CD4-positive, alpha-beta memory T cell (primary cell): Measurements from ENCODE around the gene RPL3. TPM values are rescaled to one million over a fixed set of nuclear protein-coding genes. Genes with fewer than 3 reads are reported as not detected.
A peak's percentile ranks its signal among the peaks of the same experiment; 100 is the strongest.

ENCODE experiments used
- CTCF ChIA-PET: fragments of 350-600 bp; sonication (Branson Sonifier 250); formaldehyde crosslinking; loops from one replicate; lab custom pipeline; 2021; ENCODE audit warnings: inconsistent platforms; ENCODE audit not compliant: partially characterized antibody; lab: Charles Lee
- POLR2A ChIA-PET: fragments of 350-600 bp; sonication (Branson Sonifier 250); formaldehyde crosslinking; loops from one replicate; lab custom pipeline; 2021; ENCODE audit not compliant: partially characterized antibody; lab: Charles Lee
- DNase-seq, 5 donors: peaks; one replicate each; pipeline versions ENCODE4 v3.0.0 to v3.0.0-alpha.2; 2020 to 2022; ENCODE audit warnings: mixed read lengths in 1 of 5
- H3K27ac ChIP-seq: one replicate; pipeline ENCODE4 v1.7.0; 2013; ENCODE audit warnings: low read depth, low read length
- H3K27me3 ChIP-seq: 2 replicates; pipeline ENCODE4 v1.7.0; 2013; ENCODE audit warnings: mild to moderate bottlenecking, low read length, moderate library complexity; ENCODE audit not compliant: insufficient read depth
- H3K36me3 ChIP-seq: 2 replicates; pipeline ENCODE4 v1.7.0; 2013; ENCODE audit warnings: mild to moderate bottlenecking, low read length, moderate library complexity; ENCODE audit not compliant: insufficient read depth
- H3K4me1 ChIP-seq: 2 replicates; pipeline ENCODE4 v1.7.0; 2013; ENCODE audit warnings: mild to moderate bottlenecking, low read length, moderate library complexity; ENCODE audit not compliant: insufficient read depth
- H3K4me3 ChIP-seq, 2 donors: one replicate each; pipeline ENCODE4 v1.7.0; 2013; ENCODE audit warnings: low read length in 2 of 2, mild to moderate bottlenecking in 1 of 2
- H3K9me3 ChIP-seq, 2 donors: one replicate each; pipeline ENCODE4 v1.7.0; 2013; ENCODE audit warnings: low read length in 2 of 2, control low read depth in 1 of 2; ENCODE audit not compliant: control insufficient read depth in 1 of 2
- H3K27ac Mint-ChIP-seq, 7 donors: one replicate each; pipeline ENCODE4 v1.8.0; 2020 to 2021; ENCODE audit warnings: mixed read lengths in 7 of 7, mild to moderate bottlenecking in 6 of 7, inconsistent platforms in 3 of 7, moderate library complexity in 3 of 7
- H3K27me3 Mint-ChIP-seq, 2 donors: one replicate each; pipeline ENCODE4 v1.8.0; 2020 to 2021; ENCODE audit warnings: mixed read lengths in 2 of 2
- H3K36me3 Mint-ChIP-seq, 2 donors: one replicate each; pipeline ENCODE4 v1.8.0; 2020 to 2021; ENCODE audit warnings: mixed read lengths in 2 of 2, inconsistent platforms in 1 of 2, mild to moderate bottlenecking in 1 of 2
- H3K4me1 Mint-ChIP-seq, 4 donors: one replicate each; pipeline ENCODE4 v1.8.0; 2020 to 2021; ENCODE audit warnings: mixed read lengths in 4 of 4, mild to moderate bottlenecking in 1 of 4
- H3K4me3 Mint-ChIP-seq, 8 donors: one replicate each; pipeline ENCODE4 v1.8.0; 2020 to 2021; ENCODE audit warnings: mixed read lengths in 8 of 8, mild to moderate bottlenecking in 7 of 8, moderate library complexity in 6 of 8, inconsistent platforms in 3 of 8
- H3K9me3 Mint-ChIP-seq, 8 donors: one replicate each; pipeline ENCODE4 v1.8.0; 2020 to 2021; ENCODE audit warnings: mixed read lengths in 8 of 8, mild to moderate bottlenecking in 5 of 8, inconsistent platforms in 3 of 8, moderate library complexity in 1 of 8
- intact Hi-C: fragments of 100-400 bp; cut with micrococcal nuclease; formaldehyde crosslinking; loops from one replicate; pipeline ENCODE4 v1.15.1; 2023
- polyA plus RNA-seq, 2 donors: library from polyadenylated mRNA; unstranded; fragments of 300-500 nt; fragmentation: Illumina TruSeq; gene quantifications; one replicate each; pipeline ENCODE4 v1.2.3, GENCODE V29; 2021
- total RNA-seq, 2 experiments: library from RNA; stranded (reverse); gene quantifications; one replicate each; pipeline ENCODE4 v1.2.3, GENCODE V29; 2021

Gene RPL3
- total RNA-seq (1,000 to 10,000 TPM; 3,492 to 3,635 TPM), polyA plus RNA-seq (1,000 to 10,000 TPM; 3,292 to 4,075 TPM)

GRCh38 chr22:39319284-39320022 lies at the start of gene RPL3:
RPL3 (minus strand) TSS chr22:39319623; CDS start chr22:39319597, 26 bp downstream.
- intact Hi-C loops: loop anchor here (1.0 to 5.0 kb wide), 6 partner anchors 77 to 612 kb away; partner anchors contain the start of genes ATF4, CBX6, CBX7 and GTPBP1
- ChIA-PET CTCF (interaction anchor here (0.5 to 12.4 kb wide), 15 partner anchors 8 to 1029 kb away, joined by 3 to 477 read pairs (median 5); partner anchors contain the start of genes ATF4 and CBX7), POLR2A (interaction anchor here (0.6 to 12.5 kb wide), 64 partner anchors 9 to 1982 kb away, joined by 3 to 433 read pairs (median 5); partner anchors contain the start of genes APOBEC3A, APOBEC3B, APOBEC3C and APOBEC3H)
- Mint-ChIP-seq H3K9me3 (peaks cover 0 to 8% (median 0%) of the 10 kb centered on the region in 8 donors), H3K27ac (peak within 1 kb of the TSS; percentile 98 to 99 (median 99)), H3K36me3 (peaks cover 35 to 56% of the 10 kb centered on the region in 2 donors), H3K27me3 (no peaks in the 10 kb centered on the region), H3K4me1 (peaks cover 25 to 55% (median 43%) of the 10 kb centered on the region in 4 donors), H3K4me3 (peak within 1 kb of the TSS; percentile 98 to 100 (median 100))
- peaks cover 44% of the 10 kb centered on the region for H3K4me1 ChIP-seq
- peak within 1 kb of the TSS; percentile 87 to 97 for H3K4me3 ChIP-seq
- DNase-seq: peak; percentile 97 to 98 (median 98)
- H3K27ac ChIP-seq: peak within 1 kb of the TSS; percentile 83
- H3K27me3 ChIP-seq: no peaks in the 10 kb centered on the region
- peaks cover 35% of the 10 kb centered on the region for H3K36me3 ChIP-seq
- no peaks in the 10 kb centered on the region for H3K9me3 ChIP-seq

GRCh38 chr22:39369186-39369585 lies 49.8 kb upstream of the RPL3 start:
- DNase-seq: no peak
- no peaks in the 10 kb centered on the region for H3K4me1 ChIP-seq
- no peaks in the 10 kb centered on the region for H3K36me3 ChIP-seq
- no peaks in the 10 kb centered on the region for H3K27me3 ChIP-seq
- peaks cover 0 to 3% (median 0%) of the 10 kb centered on the region in 8 donors for H3K9me3 Mint-ChIP-seq
- intact Hi-C loops: no loop called here
- H3K9me3 ChIP-seq: no peaks in the 10 kb centered on the region
- H3K36me3 Mint-ChIP-seq: no peaks in the 10 kb centered on the region
- H3K4me3 ChIP-seq: no peak overlapping the region
- H3K4me1 Mint-ChIP-seq: peaks cover 0 to 2% (median 0%) of the 10 kb centered on the region in 4 donors
- CTCF ChIA-PET: no interaction called here
- POLR2A ChIA-PET: no interaction called here
- no peaks in the 10 kb centered on the region for H3K27me3 Mint-ChIP-seq
- H3K27ac ChIP-seq: no peak overlapping the region
- no peak overlapping the region for H3K4me3 Mint-ChIP-seq
- peak overlapping the region in 1 of 7 donors; percentile 27 for H3K27ac Mint-ChIP-seq

GRCh38 chr22:39368461-39368911 lies 49.1 kb upstream of the RPL3 start:
- Mint-ChIP-seq H3K36me3 (no peaks in the 10 kb centered on the region), H3K27me3 (no peaks in the 10 kb centered on the region), H3K4me3 (no peak overlapping the region), H3K27ac (no peak overlapping the region), H3K9me3 (peaks cover 0 to 3% (median 0%) of the 10 kb centered on the region in 8 donors), H3K4me1 (peaks cover 0 to 2% (median 0%) of the 10 kb centered on the region in 4 donors)
- H3K27ac ChIP-seq: no peak overlapping the region
- ChIA-PET CTCF (no interaction called here), POLR2A (no interaction called here)
- no peak overlapping the region for H3K4me3 ChIP-seq
- no peaks in the 10 kb centered on the region for H3K9me3 ChIP-seq
- H3K4me1 ChIP-seq: no peaks in the 10 kb centered on the region
- intact Hi-C loops: no loop called here
- no peaks in the 10 kb centered on the region for H3K27me3 ChIP-seq
- no peak for DNase-seq
- H3K36me3 ChIP-seq: no peaks in the 10 kb centered on the region

GRCh38 chr22:39367035-39367434 lies 47.6 kb upstream of the RPL3 start:
- Histone ChIP-seq H3K9me3 (no peaks in the 10 kb centered on the region), H3K4me3 (no peak overlapping the region), H3K36me3 (no peaks in the 10 kb centered on the region), H3K27ac (no peak overlapping the region), H3K4me1 (no peaks in the 10 kb centered on the region), H3K27me3 (no peaks in the 10 kb centered on the region)
- Mint-ChIP-seq H3K4me1 (peaks cover 0 to 3% (median under 1%) of the 10 kb centered on the region in 4 donors), H3K9me3 (peaks cover 0 to 3% (median 0%) of the 10 kb centered on the region in 8 donors), H3K36me3 (no peaks in the 10 kb centered on the region), H3K4me3 (no peak overlapping the region), H3K27ac (peak overlapping the region in 2 of 7 donors; percentile 8 to 71), H3K27me3 (no peaks in the 10 kb centered on the region)
- no peak for DNase-seq
- CTCF ChIA-PET: no interaction called here
- POLR2A ChIA-PET: no interaction called here
- intact Hi-C loops: no loop called here

DNA sequence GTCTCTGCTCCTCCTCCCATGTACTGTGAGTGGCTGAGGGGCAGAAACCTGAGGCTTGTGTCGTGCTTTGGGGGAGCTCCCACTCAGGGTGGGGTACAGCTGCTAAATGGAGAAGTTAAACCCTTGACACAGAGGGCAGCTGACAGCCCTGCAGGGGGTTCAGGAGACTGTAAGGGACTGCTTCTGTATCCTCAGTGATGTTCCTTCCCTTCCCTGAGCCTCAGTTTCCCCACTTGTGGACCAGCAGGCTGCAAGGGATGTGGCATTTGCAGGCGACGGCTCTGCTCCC lies 46.0 kb upstream of the RPL3 start:
- H3K4me1 Mint-ChIP-seq: peaks cover 0 to 3% (median under 1%) of the 10 kb centered on the region in 4 donors
- Histone ChIP-seq H3K36me3 (no peaks in the 10 kb centered on the region), H3K27ac (no peak overlapping the region), H3K27me3 (no peaks in the 10 kb centered on the region), H3K4me1 (no peaks in the 10 kb centered on the region), H3K9me3 (no peaks in the 10 kb centered on the region), H3K4me3 (no peak overlapping the region)
- no peak for DNase-seq
- CTCF ChIA-PET: no interaction called here
- no peaks in the 10 kb centered on the region for H3K27me3 Mint-ChIP-seq
- POLR2A ChIA-PET: no interaction called here
- no peak overlapping the region for H3K4me3 Mint-ChIP-seq
- no peaks in the 10 kb centered on the region for H3K9me3 Mint-ChIP-seq
- no peak overlapping the region for H3K27ac Mint-ChIP-seq
- no peaks in the 10 kb centered on the region for H3K36me3 Mint-ChIP-seq
- intact Hi-C loops: no loop called here

- Mint-ChIP-seq H3K4me1 (peaks cover 0 to 3% (median under 1%) of the 10 kb centered on the region in 4 donors), H3K4me3 (no peak overlapping the region), H3K27ac (no peak overlapping the region), H3K27me3 (no peaks in the 10 kb centered on the region), H3K9me3 (no peaks in the 10 kb centered on the region), H3K36me3 (no peaks in the 10 kb centered on the region)
- no peaks in the 10 kb centered on the region for H3K36me3 ChIP-seq
- no peak overlapping the region for H3K4me3 ChIP-seq
- no peaks in the 10 kb centered on the region for H3K9me3 ChIP-seq
- CTCF ChIA-PET: no interaction called here
- intact Hi-C loops: no loop called here
- H3K27me3 ChIP-seq: no peaks in the 10 kb centered on the region
- H3K27ac ChIP-seq: no peak overlapping the region
- no peaks in the 10 kb centered on the region for H3K4me1 ChIP-seq
- POLR2A ChIA-PET: no interaction called here
- no peak for DNase-seq
Measured at GRCh38 chr22:39364714-39365491, 45.5 kb upstream of the RPL3 start.
